GM21825 (cell line): ENCODE measurements around the gene ERICH6B.

Experiments used
- ATAC-seq: cut with Tn5 transposase; IDR thresholded peaks from one replicate; pipeline ENCODE4 v1.9.1; 2021; ENCODE audit warnings: mild to moderate bottlenecking, moderate library complexity; ENCODE audit not compliant: unreplicated experiment

Gene ERICH6B

DNA sequence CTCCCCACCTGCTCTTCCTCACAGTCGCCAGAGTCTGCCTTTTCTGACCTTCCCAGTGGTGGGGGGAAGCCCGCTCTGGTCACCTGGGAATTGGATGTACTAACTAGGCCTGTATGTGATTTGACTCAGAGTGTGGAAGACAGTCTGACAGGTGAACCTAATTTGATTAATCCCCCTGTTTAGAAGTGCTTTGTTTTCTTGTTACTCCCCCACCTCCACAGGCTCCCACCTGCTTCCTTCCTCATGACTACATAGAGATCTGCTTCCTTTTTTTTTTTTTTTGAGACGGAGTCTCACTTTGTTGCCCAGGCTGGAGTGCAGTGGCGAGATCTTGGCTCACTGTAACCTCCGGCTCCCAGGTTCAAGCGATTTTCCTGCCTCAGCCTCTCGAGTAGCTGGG lies 106.8 kb downstream of the ERICH6B start:
- no peak for ATAC-seq

DNA sequence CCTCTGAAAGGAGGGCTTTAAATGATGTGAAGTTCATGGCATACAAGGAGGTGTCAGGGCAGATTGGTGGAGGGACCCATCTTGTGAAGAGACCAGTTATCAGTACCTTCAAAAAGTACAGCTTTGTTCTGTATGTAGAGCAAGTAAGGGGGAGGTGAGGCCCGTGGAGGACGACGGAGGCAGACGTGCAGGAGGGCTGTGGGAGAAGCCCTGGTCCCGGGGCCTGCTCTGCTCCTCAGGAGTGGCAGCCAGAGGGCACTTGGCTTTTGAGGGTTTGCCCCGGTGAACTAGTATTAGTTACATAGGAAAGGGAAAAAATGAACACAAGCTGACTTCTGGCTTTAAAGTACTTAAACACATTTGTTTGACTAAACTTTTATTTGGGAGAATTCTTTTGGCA lies 108.7 kb downstream of the ERICH6B start:
- no peak for ATAC-seq

DNA sequence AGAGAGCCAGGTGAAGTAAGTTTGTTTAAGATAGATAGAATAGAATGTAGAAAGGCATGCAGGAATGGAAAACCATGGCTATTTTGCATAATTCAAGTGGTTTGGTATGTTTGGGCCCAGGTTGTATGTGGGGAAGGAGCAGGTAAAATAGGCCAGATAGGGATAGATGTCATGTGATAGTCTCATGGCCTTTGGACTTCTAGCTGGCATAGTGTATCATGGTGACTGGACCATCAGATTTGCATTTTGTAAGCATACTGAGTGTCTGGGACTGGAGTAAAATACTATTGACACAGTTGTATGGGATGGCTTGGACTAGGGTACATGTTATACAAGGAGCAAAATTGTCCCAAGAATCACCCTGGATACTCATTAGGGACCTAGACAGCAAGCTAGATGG lies 111.9 kb downstream of the ERICH6B start:
- ATAC-seq: no peak

- ATAC-seq: no peak
These were observed 114.4 kb downstream of the ERICH6B start for GRCh38 chr13:45501175-45501526.

DNA sequence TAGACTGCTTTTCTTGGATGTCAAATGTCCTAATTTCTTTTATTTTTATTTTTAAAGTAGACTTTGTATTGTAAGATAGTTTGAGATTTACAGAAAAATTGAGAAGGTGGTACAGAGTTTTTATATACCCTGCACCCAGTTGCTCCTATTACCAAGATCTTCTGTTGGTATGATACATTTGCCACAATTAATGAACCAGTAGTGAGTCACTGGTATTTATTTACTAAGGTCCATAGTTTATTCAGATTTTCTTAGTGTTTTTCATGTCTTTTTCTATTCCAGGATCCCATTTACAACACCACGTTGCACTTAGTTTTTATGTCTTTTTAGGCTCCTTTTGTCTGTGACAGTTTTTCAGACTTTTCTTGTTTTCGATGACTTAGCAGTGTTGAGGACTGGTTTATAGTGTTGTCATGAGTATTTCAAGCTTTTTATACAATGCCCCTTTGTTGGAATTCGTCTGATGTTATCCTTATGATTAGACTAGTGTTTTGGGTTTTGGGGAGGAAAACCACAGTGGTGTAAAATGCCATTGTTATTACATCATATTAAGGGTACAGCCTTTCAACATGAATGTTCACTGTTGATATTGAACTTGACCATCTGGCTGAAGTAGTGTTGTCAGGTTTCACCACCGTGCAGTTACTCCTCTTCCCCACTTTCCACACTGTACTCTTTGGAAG lies 114.9 kb downstream of the ERICH6B start:
- ATAC-seq: no peak

DNA sequence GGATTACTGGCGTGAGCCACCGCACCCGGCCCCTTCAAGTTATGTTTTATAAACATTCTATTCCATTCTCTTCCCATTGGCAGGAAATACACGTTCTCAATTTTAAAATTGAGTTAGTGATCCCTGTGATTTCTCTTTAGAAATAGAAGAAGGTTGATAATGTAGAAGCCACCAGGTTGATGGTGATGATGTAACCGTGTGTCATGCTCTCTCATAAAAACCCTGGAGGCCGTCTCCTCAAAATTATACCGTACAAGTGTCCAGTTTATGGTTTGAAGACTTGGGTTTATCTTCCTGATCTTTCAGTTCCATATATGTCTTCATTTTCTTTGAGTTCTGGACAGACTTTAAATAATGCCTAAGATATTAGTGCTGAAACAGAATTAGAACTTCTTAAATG lies 118.6 kb downstream of the ERICH6B start:
- no peak for ATAC-seq

DNA sequence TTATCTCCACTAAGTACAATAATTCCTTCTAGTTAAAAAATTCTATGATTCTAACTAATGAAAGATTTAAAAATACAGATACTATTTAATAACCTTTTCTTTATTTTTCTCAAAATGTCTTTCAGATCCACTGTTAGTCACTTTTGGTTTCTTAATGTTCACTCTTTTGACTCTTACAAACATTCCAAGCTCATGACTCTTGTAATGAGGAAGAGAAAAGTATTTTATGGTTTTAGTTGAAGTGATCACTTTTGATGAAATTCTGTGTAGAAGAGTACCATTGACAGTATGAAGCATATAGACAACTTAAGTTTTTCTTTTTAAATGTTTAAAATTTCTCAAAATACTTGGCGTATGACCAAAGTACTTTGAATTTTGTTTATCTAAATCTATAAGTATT lies 123.0 kb downstream of the ERICH6B start:
- no peak for ATAC-seq
